ENCODE measurements around the gene FANCC.
A peak's percentile ranks its signal among the peaks of the same experiment; 100 is the strongest.
"Not testable (repeated sequence)": the region's sequence is repeated elsewhere in the genome, so short reads cannot be mapped to it uniquely, and the experiment has no call there.

FANCC gene

DNA sequence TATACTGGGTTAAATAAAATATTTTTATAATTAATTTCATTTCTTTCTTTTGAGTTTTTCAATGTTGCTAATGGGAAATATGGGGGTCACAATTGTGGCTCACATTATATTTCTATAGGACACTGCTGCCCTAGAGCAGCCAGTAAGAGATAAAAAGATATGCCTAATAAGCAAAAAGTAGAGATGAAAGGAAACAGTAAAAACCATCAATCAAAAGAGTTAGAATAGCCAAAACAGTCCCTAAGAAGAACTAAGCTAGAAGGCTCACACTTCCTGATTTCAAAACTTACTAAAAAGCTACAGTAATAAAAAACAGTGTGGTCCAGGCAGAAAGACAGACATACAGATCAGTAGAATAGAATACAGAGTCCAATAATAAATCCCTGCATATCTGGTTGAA, 104.4 kb downstream of the FANCC start:
- TF ChIP-seq, protein P1, sequence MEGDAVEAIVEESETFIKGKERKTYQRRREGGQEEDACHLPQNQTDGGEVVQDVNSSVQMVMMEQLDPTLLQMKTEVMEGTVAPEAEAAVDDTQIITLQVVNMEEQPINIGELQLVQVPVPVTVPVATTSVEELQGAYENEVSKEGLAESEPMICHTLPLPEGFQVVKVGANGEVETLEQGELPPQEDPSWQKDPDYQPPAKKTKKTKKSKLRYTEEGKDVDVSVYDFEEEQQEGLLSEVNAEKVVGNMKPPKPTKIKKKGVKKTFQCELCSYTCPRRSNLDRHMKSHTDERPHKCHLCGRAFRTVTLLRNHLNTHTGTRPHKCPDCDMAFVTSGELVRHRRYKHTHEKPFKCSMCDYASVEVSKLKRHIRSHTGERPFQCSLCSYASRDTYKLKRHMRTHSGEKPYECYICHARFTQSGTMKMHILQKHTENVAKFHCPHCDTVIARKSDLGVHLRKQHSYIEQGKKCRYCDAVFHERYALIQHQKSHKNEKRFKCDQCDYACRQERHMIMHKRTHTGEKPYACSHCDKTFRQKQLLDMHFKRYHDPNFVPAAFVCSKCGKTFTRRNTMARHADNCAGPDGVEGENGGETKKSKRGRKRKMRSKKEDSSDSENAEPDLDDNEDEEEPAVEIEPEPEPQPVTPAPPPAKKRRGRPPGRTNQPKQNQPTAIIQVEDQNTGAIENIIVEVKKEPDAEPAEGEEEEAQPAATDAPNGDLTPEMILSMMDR (IDR thresholded peaks at IDR 0.05; ENCODE audit: low read depth, low read length) = no peak

DNA sequence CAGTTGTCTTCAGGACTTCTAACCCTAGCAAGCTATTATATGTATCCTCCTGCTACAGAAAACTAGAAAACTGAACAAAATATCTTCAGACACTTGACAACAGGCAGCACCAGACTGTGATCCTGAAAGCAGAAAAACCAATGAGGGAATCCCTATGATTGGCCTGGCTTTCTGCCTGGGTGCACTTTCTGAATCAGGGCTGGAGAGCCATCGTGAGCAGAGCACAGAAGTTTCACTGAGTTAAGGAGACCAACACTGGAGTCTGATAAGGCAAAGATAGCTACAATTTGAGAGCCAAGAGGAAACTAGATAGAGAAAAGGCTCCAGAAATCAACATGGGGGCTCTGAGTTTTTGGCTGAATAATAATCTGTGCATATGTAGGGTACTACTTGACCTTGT, 106.5 kb downstream of the FANCC start:
- TF ChIP-seq, protein P1 (IDR thresholded peaks at IDR 0.05; ENCODE audit: low read depth, low read length) = no peak
- no peak overlapping the region for H3K4me3 ChIP-seq (ENCODE audit: low read depth, low read length)

More for the DNA sequence above, 104.4 kb downstream of the FANCC start:
- H3K4me3 ChIP-seq (ENCODE audit: low read depth, low read length) = no peak overlapping the region

DNA sequence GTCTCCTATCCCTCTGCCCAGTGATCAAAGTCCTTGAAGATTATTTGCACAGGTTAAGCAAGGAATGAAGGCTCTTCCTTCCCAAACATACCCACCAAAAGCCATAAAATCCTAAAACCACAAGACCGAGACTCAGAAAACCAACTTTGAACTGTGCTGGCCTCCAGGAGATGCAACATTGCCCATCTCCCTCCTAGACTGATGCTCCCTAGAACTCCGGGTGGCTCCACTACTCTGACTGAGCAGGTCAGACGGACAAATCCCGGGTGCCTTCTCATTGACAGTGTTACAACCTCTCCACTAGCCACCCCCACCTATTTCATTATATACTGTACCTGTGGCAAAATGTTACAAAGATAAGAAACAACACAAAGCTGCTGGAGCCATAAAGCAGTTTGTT, 110.1 kb downstream of the FANCC start:
- TF ChIP-seq, protein P1 (IDR thresholded peaks at IDR 0.05; ENCODE audit: low read depth, low read length) = no peak
- no peak overlapping the region for H3K4me3 ChIP-seq (ENCODE audit: low read depth, low read length)

DNA sequence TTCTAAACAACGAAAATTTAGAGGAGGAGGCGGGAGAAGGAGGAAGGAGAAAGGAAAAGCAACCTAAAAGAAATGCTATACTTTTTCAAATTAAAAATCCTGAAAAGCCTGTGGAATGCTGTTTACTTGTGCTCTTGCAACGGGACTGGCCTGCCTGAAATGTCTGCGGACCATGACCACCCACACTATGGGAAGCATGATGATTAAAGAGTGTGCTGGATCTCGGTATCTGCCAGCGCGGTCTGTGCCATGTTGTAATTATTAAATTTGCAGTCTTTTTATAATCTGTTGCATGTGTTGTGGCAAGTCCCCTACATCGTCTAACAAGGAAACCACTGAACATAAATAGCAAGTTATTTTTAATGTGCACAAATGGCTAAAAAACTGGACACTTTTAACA, 111.4 kb downstream of the FANCC start:
- peak overlapping the region; percentile 16; the same call in 1 of the 2 replicates for H3K4me3 ChIP-seq (ENCODE audit: low read depth, low read length)
- TF ChIP-seq, protein P1 (IDR thresholded peaks at IDR 0.05; ENCODE audit: low read depth, low read length) = no peak

DNA sequence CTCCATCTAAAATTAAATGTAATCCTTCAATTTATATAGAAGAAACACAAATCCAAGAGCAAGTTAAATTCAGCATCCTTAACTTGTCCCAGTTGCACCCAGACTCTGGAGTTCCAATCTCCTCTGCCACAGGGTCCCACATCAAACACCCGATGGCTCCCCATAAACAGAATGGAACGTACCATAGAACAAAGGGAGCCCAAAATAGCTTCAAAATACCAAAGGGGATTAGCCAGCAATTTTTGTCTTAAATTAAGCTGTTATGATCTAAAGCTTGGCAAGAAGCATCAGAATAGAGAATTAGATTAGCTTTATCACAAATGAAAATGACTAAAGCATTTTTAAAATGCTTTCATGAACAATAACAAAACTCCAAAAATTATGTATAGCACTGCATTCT, 112.8 kb downstream of the FANCC start:
- TF ChIP-seq, protein P1 (IDR thresholded peaks at IDR 0.05; ENCODE audit: low read depth, low read length) = no peak
- no peak overlapping the region for H3K4me3 ChIP-seq (ENCODE audit: low read depth, low read length)

DNA sequence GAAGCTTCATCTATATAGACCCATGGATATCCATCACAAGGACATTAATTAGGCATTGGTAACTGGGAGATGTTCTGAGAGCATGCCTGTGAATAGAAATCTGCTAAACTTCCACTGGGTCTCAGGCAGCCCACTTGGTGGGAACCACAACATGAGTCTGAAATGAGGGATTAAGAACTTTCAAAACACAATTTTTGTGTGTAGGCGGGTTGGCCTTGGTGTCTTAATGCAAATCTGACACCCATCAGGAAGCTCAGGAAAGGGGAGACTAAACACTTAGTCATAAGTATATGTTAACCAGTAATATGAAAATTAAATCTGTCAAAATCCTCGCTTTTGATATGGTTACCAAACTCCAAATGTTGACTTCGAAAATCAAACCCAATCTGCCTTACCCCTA, 113.2 kb downstream of the FANCC start:
- H3K4me3 ChIP-seq (ENCODE audit: low read depth, low read length) = no peak overlapping the region
- TF ChIP-seq, protein P1 (IDR thresholded peaks at IDR 0.05; ENCODE audit: low read depth, low read length) = no peak

DNA sequence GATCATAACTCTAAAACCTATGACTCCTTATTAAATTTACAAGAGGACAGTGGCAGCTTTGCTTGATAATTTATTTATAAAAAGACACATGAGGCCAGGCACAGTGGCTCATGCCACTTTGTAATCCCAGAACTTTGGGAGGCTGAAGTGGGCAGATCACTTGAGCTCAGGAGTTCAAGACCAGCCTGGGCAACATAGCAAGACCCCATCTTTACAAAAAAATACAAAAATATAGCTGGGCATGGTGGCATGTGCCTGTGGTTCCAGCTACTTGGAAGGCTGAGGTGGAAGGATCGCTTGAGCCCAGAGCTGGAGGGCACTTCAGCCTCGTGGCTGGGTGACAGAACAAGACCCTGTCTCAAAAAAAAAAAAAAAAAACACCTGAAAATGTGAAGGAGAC, 114.5 kb downstream of the FANCC start:
- H3K4me3 ChIP-seq (ENCODE audit: low read depth, low read length) = not testable (repeated sequence)

DNA sequence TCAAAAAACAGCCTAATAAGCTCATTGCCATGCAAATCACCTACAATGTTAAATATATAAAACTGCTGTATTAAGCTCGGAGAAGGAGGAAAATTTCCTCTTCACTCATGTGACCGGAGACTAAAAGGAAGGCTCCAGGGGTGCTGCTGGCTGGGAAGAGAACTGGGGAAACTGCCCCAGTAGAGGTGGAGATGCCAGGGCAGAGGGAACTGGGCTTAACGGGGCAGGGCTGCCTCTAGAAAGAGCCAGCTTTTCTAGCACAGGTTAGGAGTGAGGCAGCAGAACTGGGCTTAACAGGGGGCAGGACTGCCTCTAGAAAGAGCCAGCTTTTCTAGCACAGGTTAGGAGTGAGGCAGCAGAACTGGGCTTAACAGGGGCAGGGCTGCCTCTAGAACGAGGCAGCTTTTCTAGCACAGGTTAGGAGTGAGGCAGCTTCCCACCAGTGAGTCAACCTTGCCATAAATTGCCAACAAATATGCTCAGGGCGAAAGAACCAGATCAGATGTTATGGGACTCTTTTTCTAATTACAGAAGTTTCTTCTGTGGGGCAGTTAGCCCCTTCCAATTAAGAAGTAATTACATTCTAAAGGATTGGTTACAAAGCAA, 115.3 kb downstream of the FANCC start:
- TF ChIP-seq, protein P1 (IDR thresholded peaks at IDR 0.05; ENCODE audit: low read depth, low read length) = no peak
- no peak overlapping the region for H3K4me3 ChIP-seq (ENCODE audit: low read depth, low read length)

All from WI38 (cell line).